HG03378 (cell line): ENCODE data around the gene HBP1.
A peak's percentile ranks its signal among the peaks of the same experiment; 100 is the strongest.

Experiments used
- ATAC-seq: cut with Tn5 transposase; IDR thresholded peaks from one replicate; pipeline ENCODE4 v1.9.1; 2021; ENCODE audit warnings: mild to moderate bottlenecking, moderate library complexity; ENCODE audit not compliant: unreplicated experiment

HBP1 gene

DNA sequence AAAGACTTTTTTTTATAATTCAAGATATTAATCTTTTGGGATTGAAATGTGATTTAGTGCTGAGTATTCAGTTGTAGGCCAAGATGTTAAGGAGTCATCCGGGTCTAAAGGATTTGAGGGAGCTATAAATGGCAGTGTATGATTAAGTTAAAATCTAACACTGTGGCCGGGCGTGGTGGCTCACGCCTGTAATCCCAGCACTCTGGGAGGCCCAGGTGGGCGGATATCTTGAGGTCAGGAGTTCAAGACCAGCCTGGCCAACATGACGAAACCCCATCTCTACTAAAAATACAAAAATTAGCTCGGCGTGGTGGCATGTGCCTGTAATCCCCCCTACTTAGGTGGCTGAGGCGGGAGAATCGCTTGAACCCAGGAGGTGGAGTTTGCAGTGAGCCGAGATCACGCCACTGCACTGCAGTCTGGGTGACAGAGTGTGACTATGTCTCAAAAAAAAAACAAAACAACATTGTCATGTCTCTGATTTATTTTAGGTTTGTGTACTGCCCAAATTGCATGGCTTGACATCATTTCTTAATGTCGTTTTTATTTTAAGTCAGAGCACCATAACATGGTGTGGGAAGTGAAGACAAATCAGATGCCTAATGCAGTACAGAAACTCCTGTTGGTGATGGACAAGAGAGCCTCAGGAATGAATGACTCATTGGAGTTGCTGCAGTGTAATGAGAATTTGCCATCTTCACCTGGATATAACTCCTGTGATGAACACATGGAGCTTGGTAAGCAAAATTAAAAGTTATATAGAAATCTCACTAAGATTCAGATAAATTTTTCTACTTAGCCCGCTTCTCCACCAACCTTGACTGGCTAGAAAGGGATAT lies 10.7 kb downstream of the HBP1 start:
- ATAC-seq, result no peak

DNA sequence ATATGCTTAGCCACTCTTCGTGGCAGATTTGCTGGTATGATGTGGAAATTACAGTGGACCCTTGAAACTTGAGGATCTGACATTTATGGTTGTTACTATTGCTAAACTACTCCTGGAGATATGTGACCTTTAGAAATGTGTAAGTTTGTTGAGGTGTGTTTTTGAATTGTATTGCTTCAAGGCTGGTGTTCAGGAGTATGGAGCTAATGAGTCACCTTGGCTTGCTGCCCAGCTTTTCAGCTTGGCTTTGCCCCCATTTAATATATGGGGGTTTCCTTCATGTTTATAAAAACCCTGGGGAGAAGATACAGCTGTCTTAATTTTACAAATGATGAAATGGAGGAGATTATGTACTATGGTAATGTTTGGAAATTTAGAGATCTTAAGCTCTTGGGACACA lies 11.6 kb downstream of the HBP1 start:
- ATAC-seq, result no peak

DNA sequence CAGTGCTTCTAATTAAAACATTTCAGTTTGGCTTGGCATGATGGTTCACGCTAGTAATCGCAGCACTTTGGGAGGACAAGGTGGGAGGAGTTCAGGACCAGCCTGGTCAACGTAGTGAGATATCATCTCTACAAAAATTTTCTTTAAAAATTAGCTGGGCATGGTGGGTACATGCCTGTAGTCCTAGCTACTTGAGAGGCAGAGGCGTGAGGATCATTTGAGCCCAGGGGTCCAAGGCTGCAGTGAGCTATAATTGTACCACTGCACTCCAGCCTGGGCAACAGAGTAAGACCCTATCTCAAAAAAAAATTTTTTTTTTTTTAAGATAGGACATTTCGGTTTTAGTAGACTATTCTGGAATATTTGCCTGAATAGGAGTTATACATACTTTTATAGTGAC lies 12.4 kb downstream of the HBP1 start:
- no peak for ATAC-seq

- no peak for ATAC-seq
Measured at GRCh38 chr7:107185716-107186115, 16.9 kb downstream of the HBP1 start.

GRCh38 chr7:107186240-107186639 lies 17.4 kb downstream of the HBP1 start:
- ATAC-seq, result no peak

DNA sequence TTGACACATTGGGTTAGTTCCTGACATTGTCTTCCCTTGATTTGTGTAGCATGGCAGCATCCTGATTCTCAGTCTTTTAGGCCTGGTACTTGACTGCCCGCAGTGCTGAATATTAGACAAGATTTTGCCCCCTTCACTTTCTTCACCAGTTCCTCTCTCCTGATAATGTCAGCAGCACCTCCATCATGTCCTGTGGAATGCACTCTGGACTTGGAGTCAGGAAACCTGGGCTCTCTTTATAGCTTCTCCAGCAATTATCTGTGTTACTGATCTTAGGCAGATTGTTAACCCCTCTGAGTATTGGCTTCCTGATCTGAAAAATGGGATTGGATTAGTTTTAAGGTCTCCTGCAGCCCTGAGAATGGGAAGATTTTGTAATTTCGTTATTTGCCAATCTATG lies 19.0 kb downstream of the HBP1 start:
- ATAC-seq, result no peak

DNA sequence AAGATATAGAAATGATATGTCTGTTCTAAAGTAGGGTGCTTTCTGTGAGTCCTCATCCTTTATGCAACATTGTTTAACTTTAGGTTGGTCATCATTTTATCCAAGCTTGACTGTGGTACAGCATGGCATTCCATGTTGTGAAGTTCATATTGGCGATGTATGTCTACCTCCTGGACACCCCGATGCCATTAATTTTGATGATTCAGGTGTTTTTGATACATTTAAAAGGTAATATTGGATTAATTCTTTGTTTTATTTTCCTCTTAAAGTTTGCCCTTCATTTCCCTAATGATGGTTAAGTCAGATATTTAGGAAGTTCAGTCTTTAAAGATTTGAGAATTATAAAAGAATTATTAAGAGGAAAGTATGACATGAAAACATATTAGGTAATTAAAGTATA lies 21.3 kb downstream of the HBP1 start:
- no peak for ATAC-seq

GRCh38 chr7:107194052-107194451 lies 25.2 kb downstream of the HBP1 start:
- no peak for ATAC-seq

DNA sequence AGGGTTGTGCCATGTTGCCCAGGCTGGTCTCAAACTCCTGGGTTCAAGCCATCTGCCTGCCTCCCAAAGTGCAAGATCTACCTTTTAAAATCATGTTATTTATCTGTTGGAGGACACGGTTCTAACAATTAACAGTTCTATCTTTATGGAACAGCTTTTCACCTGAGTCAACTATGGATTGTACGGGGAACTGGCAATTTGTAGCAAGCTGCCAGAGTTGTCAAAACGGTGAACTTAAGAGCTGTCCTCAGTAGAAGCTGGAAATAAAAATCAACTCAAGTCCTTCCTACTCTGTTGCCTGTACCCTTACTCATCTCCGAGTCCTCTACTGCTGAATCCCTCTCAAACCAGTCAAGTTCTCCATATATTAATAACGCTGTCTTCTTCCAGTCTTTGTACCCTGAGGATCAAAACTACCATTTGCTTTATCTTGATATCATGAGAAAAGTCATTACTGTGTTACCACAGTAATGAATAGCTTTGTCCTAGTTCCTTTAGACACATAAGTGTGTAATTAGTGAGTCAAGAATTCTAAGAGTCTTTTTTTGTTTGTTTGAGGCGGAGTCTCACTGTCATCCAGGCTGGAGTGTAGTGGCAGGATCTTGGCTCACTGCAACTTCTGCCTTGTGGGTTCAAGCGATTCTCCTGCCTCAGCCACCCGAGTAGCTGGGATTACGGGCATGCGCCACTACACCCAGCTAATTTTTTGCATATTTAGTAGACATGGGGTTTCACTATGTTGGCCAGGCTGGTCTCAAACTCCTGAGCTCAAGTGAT lies 28.2 kb downstream of the HBP1 start:
- ATAC-seq, result no peak

- peak; percentile 60 for ATAC-seq
Measured at GRCh38 chr7:107201795-107202450, 33.1 kb downstream of the HBP1 start.

- no peak for ATAC-seq
Measured at GRCh38 chr7:107203607-107204006, 34.8 kb downstream of the HBP1 start.

DNA sequence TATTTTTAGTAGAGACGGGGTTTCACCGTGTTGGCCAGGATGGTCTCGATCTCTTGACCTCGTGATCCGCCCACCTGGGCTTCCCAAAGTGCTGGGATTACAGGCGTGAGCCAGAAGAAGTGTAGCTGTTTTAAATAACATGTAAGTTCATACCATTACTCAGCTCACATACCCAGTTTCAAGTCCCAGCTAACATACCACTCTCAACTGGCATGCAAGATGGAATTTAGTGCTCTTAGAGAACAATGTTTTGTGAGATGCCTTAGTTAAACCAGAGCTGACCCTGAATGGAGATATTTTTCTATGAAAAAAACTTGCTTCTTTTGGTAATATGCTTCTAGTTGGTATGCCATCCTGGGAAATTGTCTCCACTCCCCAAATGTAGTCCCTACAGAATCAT lies 37.3 kb downstream of the HBP1 start:
- no peak for ATAC-seq

- no peak for ATAC-seq
Measured at GRCh38 chr7:107206706-107207105, 37.9 kb downstream of the HBP1 start.

- no peak for ATAC-seq
Measured at GRCh38 chr7:107207459-107207858, 38.7 kb downstream of the HBP1 start.

DNA sequence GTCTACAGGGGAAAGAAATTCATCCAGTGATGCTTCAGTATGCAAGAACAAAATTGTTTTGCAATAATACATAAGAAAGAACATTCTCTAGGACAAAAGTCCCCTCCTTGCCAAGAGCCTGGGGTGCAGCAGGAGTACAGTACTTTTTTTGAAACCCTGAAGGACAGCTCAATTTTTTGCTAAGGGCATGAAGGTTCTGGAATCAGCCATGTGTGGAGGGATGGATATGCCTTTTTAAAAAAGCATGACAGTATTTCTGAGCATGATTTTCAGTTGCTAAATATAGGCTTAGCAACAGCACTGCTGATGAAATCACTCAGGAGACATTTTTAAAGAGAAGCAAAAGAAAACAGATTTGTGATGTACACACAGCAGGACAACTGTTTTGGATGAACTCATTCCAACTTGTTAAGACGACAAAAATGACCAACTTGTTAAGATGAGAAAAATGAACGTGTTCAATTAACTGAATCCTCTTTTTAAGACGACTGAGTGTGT lies 39.3 kb downstream of the HBP1 start:
- no peak for ATAC-seq

DNA sequence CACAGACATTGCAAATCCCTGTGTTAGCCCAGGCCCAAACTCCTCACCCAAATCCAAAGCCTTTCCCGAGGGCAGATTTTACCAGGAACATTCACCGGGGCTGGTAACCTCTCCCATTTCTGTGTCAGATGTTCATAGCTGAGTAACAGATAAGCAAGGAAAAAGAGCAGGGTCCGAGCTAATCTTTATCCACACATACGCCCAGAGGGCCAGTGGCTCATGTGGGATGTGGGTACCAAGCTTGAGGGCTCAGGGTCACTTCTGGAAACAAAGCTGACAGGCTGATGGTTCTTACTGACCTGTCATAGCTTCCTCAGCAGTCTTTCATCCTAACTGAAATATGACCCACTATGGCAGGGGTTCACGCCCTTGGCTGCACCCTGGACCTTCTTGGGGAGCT lies 39.8 kb downstream of the HBP1 start:
- no peak for ATAC-seq

GRCh38 chr7:107209565-107209964 lies 40.8 kb downstream of the HBP1 start:
- no peak for ATAC-seq

DNA sequence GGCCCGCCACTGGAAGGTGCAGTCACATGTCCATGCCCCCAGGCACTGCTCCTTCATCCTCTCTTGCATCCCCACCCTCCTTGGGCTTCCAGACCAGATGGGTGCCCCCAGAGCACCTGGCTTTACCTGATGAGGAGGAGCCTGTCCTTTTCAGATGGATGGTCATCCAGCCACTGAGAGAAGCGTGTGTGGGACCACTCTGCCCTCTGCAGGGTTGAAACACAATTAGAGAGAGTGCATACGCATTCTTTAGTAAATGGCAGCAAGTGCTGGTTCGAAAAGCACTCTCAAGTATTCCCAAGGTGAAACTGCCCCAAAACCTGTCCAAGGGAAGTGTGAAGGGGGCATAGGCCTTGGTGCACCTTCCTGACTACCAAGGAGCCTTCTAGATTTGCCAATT lies 41.6 kb downstream of the HBP1 start:
- no peak for ATAC-seq

DNA sequence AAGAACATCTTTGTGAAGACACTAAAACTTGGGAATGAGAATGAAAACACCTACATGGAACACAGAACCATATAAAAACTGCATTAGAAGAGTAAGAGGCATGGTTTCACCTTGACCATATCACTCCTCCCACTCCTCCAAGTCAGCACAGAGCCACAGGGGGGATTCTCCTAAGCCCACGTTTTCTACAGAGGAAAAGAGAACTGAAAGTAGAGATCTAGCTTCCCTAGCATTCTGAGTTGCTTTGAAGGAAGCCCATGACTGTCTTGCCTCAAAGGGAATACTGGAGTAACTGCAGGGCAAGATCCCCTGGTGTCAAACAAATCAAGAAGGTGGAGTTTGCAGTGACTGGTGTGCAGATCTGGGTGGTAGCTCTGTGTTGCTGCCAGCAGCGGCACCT lies 43.9 kb downstream of the HBP1 start:
- no peak for ATAC-seq

DNA sequence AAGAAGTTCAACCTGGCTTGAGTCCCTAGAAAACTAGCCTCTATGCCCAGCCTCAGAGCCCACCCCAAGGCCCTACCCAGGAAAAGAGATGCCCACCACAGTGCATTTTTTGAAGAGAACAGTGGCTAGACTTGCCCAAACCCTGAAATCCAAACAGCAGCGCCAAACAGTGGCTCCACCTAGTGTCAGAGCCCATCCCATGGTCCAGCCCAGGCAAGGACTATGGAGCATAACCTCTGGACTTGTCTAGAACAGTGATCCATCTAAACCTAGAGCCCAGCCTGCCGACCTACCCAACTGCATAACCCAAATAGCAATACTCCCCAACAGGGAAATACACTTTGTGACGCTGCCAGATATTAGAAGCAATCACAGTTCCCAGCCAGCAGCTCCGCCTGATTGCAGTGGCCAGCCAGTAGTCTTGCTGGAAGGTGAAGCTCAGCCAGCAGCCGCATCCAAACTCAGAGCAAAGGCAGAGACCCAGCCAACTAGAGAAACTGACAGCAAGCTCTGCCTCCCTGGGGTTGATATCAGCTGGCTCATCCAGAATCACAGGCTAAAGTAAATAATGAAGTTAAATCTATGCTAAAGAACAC lies 44.5 kb downstream of the HBP1 start:
- ATAC-seq, result no peak

GRCh38 chr7:107213945-107214344 lies 45.1 kb downstream of the HBP1 start:
- no peak for ATAC-seq
